ENCODE results near the gene TMEM184B. TPM values are rescaled to one million over a fixed set of nuclear protein-coding genes. Genes with fewer than 3 reads are reported as not detected.
A peak's percentile ranks its signal among the peaks of the same experiment; 100 is the strongest.

TMEM184B gene
- total RNA-seq, 1 donor, result 30.0 TPM

GRCh38 chr22:38259370-38259769, 13.4 kb downstream of the TMEM184B start:
- H3K27ac ChIP-seq (ENCODE audit: low read depth, low read length), result no peak overlapping the region
- H3K4me2 ChIP-seq (ENCODE audit: insufficient read depth, low read length), result no peak overlapping the region
- TF ChIP-seq CTCF (IDR thresholded peaks at IDR 0.05; ENCODE audit: extremely low read depth, low read depth, low read length), result no peak
- H3K36me3 ChIP-seq (ENCODE audit: insufficient read depth, low read length), result peaks cover 11% of the 10 kb centered on the region
- peaks cover 35% of the 10 kb centered on the region for H3K4me1 ChIP-seq (ENCODE audit: insufficient read depth, low read length)
- no peak for DNase-seq (ENCODE audit: insufficient read length, low spot score, missing footprints)
- H3K9me3 ChIP-seq (ENCODE audit: low read depth, low read length), result no peaks in the 10 kb centered on the region
- H3K27me3 ChIP-seq (ENCODE audit: insufficient read depth, low read length), result no peaks in the 10 kb centered on the region
- H4K20me1 ChIP-seq (ENCODE audit: insufficient read depth, low read length), result peaks cover 38% of the 10 kb centered on the region
- peaks cover 97% of the 10 kb centered on the region for H3K79me2 ChIP-seq (ENCODE audit: insufficient read depth, low read length)
- H3K4me3 ChIP-seq (ENCODE audit: insufficient read depth, low read length), result no peak overlapping the region
- H2AFZ ChIP-seq (ENCODE audit: low read length), result no peak overlapping the region

GRCh38 chr22:38258895-38259294, 13.9 kb downstream of the TMEM184B start:
- no peaks in the 10 kb centered on the region for H3K27me3 ChIP-seq (ENCODE audit: insufficient read depth, low read length)
- no peak overlapping the region for H3K4me2 ChIP-seq (ENCODE audit: insufficient read depth, low read length)
- DNase-seq (ENCODE audit: insufficient read length, low spot score, missing footprints), result no peak
- peaks cover 6% of the 10 kb centered on the region for H3K36me3 ChIP-seq (ENCODE audit: insufficient read depth, low read length)
- no peak overlapping the region for H2AFZ ChIP-seq (ENCODE audit: low read length)
- H3K4me3 ChIP-seq (ENCODE audit: insufficient read depth, low read length), result no peak overlapping the region
- peaks cover 97% of the 10 kb centered on the region for H3K79me2 ChIP-seq (ENCODE audit: insufficient read depth, low read length)
- peak overlapping the region; percentile 29 for H3K27ac ChIP-seq (ENCODE audit: low read depth, low read length)
- peaks cover 33% of the 10 kb centered on the region for H4K20me1 ChIP-seq (ENCODE audit: insufficient read depth, low read length)
- peaks cover 35% of the 10 kb centered on the region for H3K4me1 ChIP-seq (ENCODE audit: insufficient read depth, low read length)
- no peaks in the 10 kb centered on the region for H3K9me3 ChIP-seq (ENCODE audit: low read depth, low read length)
- TF ChIP-seq CTCF (IDR thresholded peaks at IDR 0.05; ENCODE audit: extremely low read depth, low read depth, low read length), result no peak

GRCh38 chr22:38257650-38258250, 15.1 kb downstream of the TMEM184B start:
- Histone ChIP-seq H3K27me3 (ENCODE audit: insufficient read depth, low read length) (no peaks in the 10 kb centered on the region), H3K9me3 (ENCODE audit: low read depth, low read length) (no peaks in the 10 kb centered on the region), H3K36me3 (ENCODE audit: insufficient read depth, low read length) (no peaks in the 10 kb centered on the region), H3K79me2 (ENCODE audit: insufficient read depth, low read length) (peaks cover 94% of the 10 kb centered on the region), H4K20me1 (ENCODE audit: insufficient read depth, low read length) (peaks cover 24% of the 10 kb centered on the region), H3K4me1 (ENCODE audit: insufficient read depth, low read length) (peaks cover 35% of the 10 kb centered on the region), H3K4me2 (ENCODE audit: insufficient read depth, low read length) (peak overlapping the region; percentile 67), H3K4me3 (ENCODE audit: insufficient read depth, low read length) (peak overlapping the region; percentile 12), H3K27ac (ENCODE audit: low read depth, low read length) (peak overlapping the region; percentile 67), H2AFZ (ENCODE audit: low read length) (peak overlapping the region; percentile 71)
- no peak for TF ChIP-seq CTCF (IDR thresholded peaks at IDR 0.05; ENCODE audit: extremely low read depth, low read depth, low read length)
- DNase-seq (ENCODE audit: insufficient read length, low spot score, missing footprints), result peak; percentile 86

GRCh38 chr22:38257181-38257580, 15.6 kb downstream of the TMEM184B start:
- H3K4me3 ChIP-seq (ENCODE audit: insufficient read depth, low read length), result peak overlapping the region; percentile 12
- peak overlapping the region; percentile 71 for H2AFZ ChIP-seq (ENCODE audit: low read length)
- peaks cover 94% of the 10 kb centered on the region for H3K79me2 ChIP-seq (ENCODE audit: insufficient read depth, low read length)
- no peak for TF ChIP-seq CTCF (IDR thresholded peaks at IDR 0.05; ENCODE audit: extremely low read depth, low read depth, low read length)
- peak overlapping the region; percentile 67 for H3K27ac ChIP-seq (ENCODE audit: low read depth, low read length)
- H3K27me3 ChIP-seq (ENCODE audit: insufficient read depth, low read length), result no peaks in the 10 kb centered on the region
- H4K20me1 ChIP-seq (ENCODE audit: insufficient read depth, low read length), result peaks cover 24% of the 10 kb centered on the region
- H3K9me3 ChIP-seq (ENCODE audit: low read depth, low read length), result no peaks in the 10 kb centered on the region
- DNase-seq (ENCODE audit: insufficient read length, low spot score, missing footprints), result peak; percentile 94
- no peaks in the 10 kb centered on the region for H3K36me3 ChIP-seq (ENCODE audit: insufficient read depth, low read length)
- H3K4me1 ChIP-seq (ENCODE audit: insufficient read depth, low read length), result peaks cover 35% of the 10 kb centered on the region
- peak overlapping the region; percentile 67 for H3K4me2 ChIP-seq (ENCODE audit: insufficient read depth, low read length)
